ENCODE data around the gene LRP8. TPM values are rescaled to one million over a fixed set of nuclear protein-coding genes. Genes with fewer than 3 reads are reported as not detected.
A peak's percentile ranks its signal among the peaks of the same experiment; 100 is the strongest.

Gene LRP8
- total and polyA plus RNA-seq, 2 of the 13 experiments (the other 11 are each of a cell fraction or from before 2014, with no cell fraction given), result 17.3 to 17.4 TPM

GRCh38 chr1:53238197-53239155 is 89.4 kb downstream of the LRP8 start, which contains the start of gene MAGOH (continued):
- TF ChIP-seq ARID5B (CRISPR knock-in tag; IDR thresholded peaks at IDR 0.05), result peak; percentile 66
- no peak; the same call in 1 of the 2 replicates for TF ChIP-seq ARHGAP35 (CRISPR knock-in tag; IDR thresholded peaks at IDR 0.05; ENCODE audit: borderline replicate concordance)
- TF ChIP-seq CHD4 (IDR thresholded peaks at IDR 0.05; ENCODE audit: borderline replicate concordance, low read length), result no peak
- TF ChIP-seq, protein P1, sequence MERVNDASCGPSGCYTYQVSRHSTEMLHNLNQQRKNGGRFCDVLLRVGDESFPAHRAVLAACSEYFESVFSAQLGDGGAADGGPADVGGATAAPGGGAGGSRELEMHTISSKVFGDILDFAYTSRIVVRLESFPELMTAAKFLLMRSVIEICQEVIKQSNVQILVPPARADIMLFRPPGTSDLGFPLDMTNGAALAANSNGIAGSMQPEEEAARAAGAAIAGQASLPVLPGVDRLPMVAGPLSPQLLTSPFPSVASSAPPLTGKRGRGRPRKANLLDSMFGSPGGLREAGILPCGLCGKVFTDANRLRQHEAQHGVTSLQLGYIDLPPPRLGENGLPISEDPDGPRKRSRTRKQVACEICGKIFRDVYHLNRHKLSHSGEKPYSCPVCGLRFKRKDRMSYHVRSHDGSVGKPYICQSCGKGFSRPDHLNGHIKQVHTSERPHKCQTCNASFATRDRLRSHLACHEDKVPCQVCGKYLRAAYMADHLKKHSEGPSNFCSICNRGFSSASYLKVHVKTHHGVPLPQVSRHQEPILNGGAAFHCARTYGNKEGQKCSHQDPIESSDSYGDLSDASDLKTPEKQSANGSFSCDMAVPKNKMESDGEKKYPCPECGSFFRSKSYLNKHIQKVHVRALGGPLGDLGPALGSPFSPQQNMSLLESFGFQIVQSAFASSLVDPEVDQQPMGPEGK (CRISPR knock-in tag; IDR thresholded peaks at IDR 0.05), result peak; percentile 84
- peak; percentile 72; the same call in 1 of the 2 replicates for TF ChIP-seq ZNF564 (CRISPR knock-in tag; IDR thresholded peaks at IDR 0.05)
- no peak for TF ChIP-seq MTA3 (CRISPR knock-in tag; IDR thresholded peaks at IDR 0.05)
- TF ChIP-seq, protein P2, sequence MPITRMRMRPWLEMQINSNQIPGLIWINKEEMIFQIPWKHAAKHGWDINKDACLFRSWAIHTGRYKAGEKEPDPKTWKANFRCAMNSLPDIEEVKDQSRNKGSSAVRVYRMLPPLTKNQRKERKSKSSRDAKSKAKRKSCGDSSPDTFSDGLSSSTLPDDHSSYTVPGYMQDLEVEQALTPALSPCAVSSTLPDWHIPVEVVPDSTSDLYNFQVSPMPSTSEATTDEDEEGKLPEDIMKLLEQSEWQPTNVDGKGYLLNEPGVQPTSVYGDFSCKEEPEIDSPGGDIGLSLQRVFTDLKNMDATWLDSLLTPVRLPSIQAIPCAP (CRISPR knock-in tag; IDR thresholded peaks at IDR 0.05; ENCODE audit: low read depth), result 0 out of 2 replicates have a peak, but pooled peaks have one; percentile 24
- no peak for TF ChIP-seq SNAPC2 (CRISPR knock-in tag; IDR thresholded peaks at IDR 0.05)
- no peak; the same call in 1 of the 2 replicates for TF ChIP-seq EEA1 (CRISPR knock-in tag; IDR thresholded peaks at IDR 0.05; ENCODE audit: borderline replicate concordance)
- TF ChIP-seq NR3C1 (CRISPR knock-in tag; IDR thresholded peaks at IDR 0.05), result no peak
- TF ChIP-seq SRSF4 (IDR thresholded peaks at IDR 0.05; ENCODE audit: low read depth, low read length, poor library complexity, severe bottlenecking), result no peak
- peak; percentile 93 for TF ChIP-seq SIN3B (IDR thresholded peaks at IDR 0.05; ENCODE audit: low read length)
- TF ChIP-seq RFXAP (CRISPR knock-in tag; IDR thresholded peaks at IDR 0.05; ENCODE audit: borderline replicate concordance), result peak; percentile 76; the same call in 1 of the 2 replicates
- peak; percentile 78; the same call in 1 of the 2 replicates for TF ChIP-seq REPIN1 (CRISPR knock-in tag; IDR thresholded peaks at IDR 0.05; ENCODE audit: borderline replicate concordance, low read depth)
